Rectal smooth muscle tissue (tissue), 1 donor: ENCODE data around the gene ZNF438.

ENCODE experiments used
- H3K27ac ChIP-seq: one replicate; pipeline ENCODE4 v1.7.0; 2013; ENCODE audit warnings: low read depth, low read length, inconsistent platforms
- H3K27me3 ChIP-seq: one replicate; pipeline ENCODE4 v1.7.0; 2013; ENCODE audit warnings: low read length; ENCODE audit not compliant: control insufficient read depth, insufficient read depth
- H3K36me3 ChIP-seq: one replicate; pipeline ENCODE4 v1.7.0; 2013; ENCODE audit warnings: low read length; ENCODE audit not compliant: control insufficient read depth, insufficient read depth
- H3K4me1 ChIP-seq: one replicate; pipeline ENCODE4 v1.7.0; 2013; ENCODE audit warnings: low read length; ENCODE audit not compliant: control insufficient read depth, insufficient read depth
- H3K4me3 ChIP-seq: one replicate; pipeline ENCODE4 v1.7.0; 2013; ENCODE audit warnings: low read length
- H3K9ac ChIP-seq: one replicate; pipeline ENCODE4 v1.7.0; 2013; ENCODE audit warnings: low read length

The ZNF438 gene

GRCh38 chr10:30850776-30851175 lies 180.9 kb downstream of the ZNF438 start:
- no peaks in the 10 kb centered on the region for H3K36me3 ChIP-seq

GRCh38 chr10:30849231-30850035 lies 182.2 kb downstream of the ZNF438 start:
- H3K9ac ChIP-seq = no peak overlapping the region
- H3K27me3 ChIP-seq = no peaks in the 10 kb centered on the region
- H3K27ac ChIP-seq = no peak overlapping the region
- no peaks in the 10 kb centered on the region for H3K4me1 ChIP-seq
- H3K4me3 ChIP-seq = no peak overlapping the region
- no peaks in the 10 kb centered on the region for H3K36me3 ChIP-seq

More at GRCh38 chr10:30850776-30851175, 180.9 kb downstream of the ZNF438 start:
- H3K9ac ChIP-seq = no peak overlapping the region
- H3K4me1 ChIP-seq = no peaks in the 10 kb centered on the region
- no peak overlapping the region for H3K27ac ChIP-seq
- no peak overlapping the region for H3K4me3 ChIP-seq
- no peaks in the 10 kb centered on the region for H3K27me3 ChIP-seq

- Histone ChIP-seq H3K36me3 (no peaks in the 10 kb centered on the region), H3K27me3 (no peaks in the 10 kb centered on the region), H3K9ac (no peak overlapping the region), H3K27ac (no peak overlapping the region), H3K4me3 (no peak overlapping the region), H3K4me1 (no peaks in the 10 kb centered on the region)
These were observed 183.2 kb downstream of the ZNF438 start for GRCh38 chr10:30848396-30849032.

- H3K9ac ChIP-seq = no peak overlapping the region
- H3K4me1 ChIP-seq = no peaks in the 10 kb centered on the region
- no peak overlapping the region for H3K4me3 ChIP-seq
- no peak overlapping the region for H3K27ac ChIP-seq
- no peaks in the 10 kb centered on the region for H3K27me3 ChIP-seq
- no peaks in the 10 kb centered on the region for H3K36me3 ChIP-seq
These were observed 184.0 kb downstream of the ZNF438 start for GRCh38 chr10:30847642-30848041.

- Histone ChIP-seq H3K36me3 (no peaks in the 10 kb centered on the region), H3K27ac (no peak overlapping the region), H3K27me3 (no peaks in the 10 kb centered on the region), H3K4me1 (no peaks in the 10 kb centered on the region), H3K4me3 (no peak overlapping the region), H3K9ac (no peak overlapping the region)
These were observed 184.5 kb downstream of the ZNF438 start for GRCh38 chr10:30847199-30847598.

- H3K27ac ChIP-seq = no peak overlapping the region
- H3K4me1 ChIP-seq = no peaks in the 10 kb centered on the region
- H3K4me3 ChIP-seq = no peak overlapping the region
These were observed 185.0 kb downstream of the ZNF438 start for GRCh38 chr10:30846710-30847109.

GRCh38 chr10:30842894-30843293 lies 188.8 kb downstream of the ZNF438 start:
- H3K27ac ChIP-seq = no peak overlapping the region
- H3K4me1 ChIP-seq = peaks cover 4% of the 10 kb centered on the region
- no peak overlapping the region for H3K9ac ChIP-seq

More at GRCh38 chr10:30846710-30847109, 185.0 kb downstream of the ZNF438 start:
- no peaks in the 10 kb centered on the region for H3K27me3 ChIP-seq
- H3K36me3 ChIP-seq = no peaks in the 10 kb centered on the region
- no peak overlapping the region for H3K9ac ChIP-seq

GRCh38 chr10:30842185-30842584 lies 189.5 kb downstream of the ZNF438 start:
- Histone ChIP-seq H3K4me3 (no peak overlapping the region), H3K9ac (no peak overlapping the region), H3K27me3 (no peaks in the 10 kb centered on the region), H3K4me1 (peaks cover 4% of the 10 kb centered on the region), H3K36me3 (no peaks in the 10 kb centered on the region), H3K27ac (no peak overlapping the region)

More at GRCh38 chr10:30842894-30843293, 188.8 kb downstream of the ZNF438 start:
- Histone ChIP-seq H3K4me3 (no peak overlapping the region), H3K36me3 (no peaks in the 10 kb centered on the region), H3K27me3 (no peaks in the 10 kb centered on the region)

- no peak overlapping the region for H3K4me3 ChIP-seq
- H3K36me3 ChIP-seq = no peaks in the 10 kb centered on the region
- no peaks in the 10 kb centered on the region for H3K27me3 ChIP-seq
- H3K9ac ChIP-seq = no peak overlapping the region
- no peak overlapping the region for H3K27ac ChIP-seq
- H3K4me1 ChIP-seq = peaks cover 4% of the 10 kb centered on the region
These were observed 191.1 kb downstream of the ZNF438 start for GRCh38 chr10:30840395-30841050.

- peaks cover 4% of the 10 kb centered on the region for H3K4me1 ChIP-seq
- H3K36me3 ChIP-seq = no peaks in the 10 kb centered on the region
- no peaks in the 10 kb centered on the region for H3K27me3 ChIP-seq
- H3K27ac ChIP-seq = no peak overlapping the region
- no peak overlapping the region for H3K9ac ChIP-seq
- H3K4me3 ChIP-seq = no peak overlapping the region
These were observed 192.0 kb downstream of the ZNF438 start for GRCh38 chr10:30839652-30840051.

GRCh38 chr10:30836406-30836805 lies 195.3 kb downstream of the ZNF438 start:
- peaks cover 8% of the 10 kb centered on the region for H3K4me1 ChIP-seq
- no peak overlapping the region for H3K27ac ChIP-seq
- no peak overlapping the region for H3K9ac ChIP-seq
- H3K27me3 ChIP-seq = no peaks in the 10 kb centered on the region
- no peak overlapping the region for H3K4me3 ChIP-seq
- H3K36me3 ChIP-seq = no peaks in the 10 kb centered on the region

GRCh38 chr10:30835146-30835545 lies 196.5 kb downstream of the ZNF438 start:
- H3K36me3 ChIP-seq = no peaks in the 10 kb centered on the region
- peaks cover 4% of the 10 kb centered on the region for H3K4me1 ChIP-seq
- H3K27me3 ChIP-seq = no peaks in the 10 kb centered on the region
- no peak overlapping the region for H3K27ac ChIP-seq
- H3K4me3 ChIP-seq = no peak overlapping the region
- H3K9ac ChIP-seq = no peak overlapping the region
